ENCODE results near the gene KLHL3.
"Not testable (repeated sequence)": the region's sequence is repeated elsewhere in the genome, so short reads cannot be mapped to it uniquely, and the experiment has no call there.

Gene KLHL3

DNA sequence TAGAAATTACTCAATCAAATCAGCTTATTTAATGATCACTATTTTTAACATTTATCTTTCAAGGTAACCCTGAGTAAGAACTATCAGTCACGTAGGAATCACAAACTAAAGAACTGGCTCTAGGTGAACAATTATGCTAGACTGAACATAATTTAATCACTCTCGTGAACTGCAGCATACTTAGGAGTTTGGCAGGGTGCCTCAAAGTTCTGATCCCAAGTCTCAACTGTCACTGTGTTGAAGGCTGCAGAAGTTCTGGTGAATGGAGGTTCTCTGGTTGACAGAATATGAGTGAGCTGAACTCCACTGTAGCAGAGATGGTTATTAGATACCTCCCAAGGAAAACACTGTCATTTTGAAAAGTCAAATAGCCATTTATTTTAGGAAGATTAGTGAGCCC lies 89.1 kb downstream of the KLHL3 start:
- H3K79me2 ChIP-seq (ENCODE audit: control insufficient read depth, low read length) = no peaks in the 10 kb centered on the region
- H3K4me2 ChIP-seq (ENCODE audit: low read length) = no peak overlapping the region
- TF ChIP-seq EZH2phosphoT487 (IDR thresholded peaks at IDR 0.05; ENCODE audit: borderline replicate concordance, low read length) (no peak), CTCF (IDR thresholded peaks at IDR 0.05; ENCODE audit: low read depth, low read length, poor library complexity, severe bottlenecking) (no peak)
- H3K36me3 ChIP-seq (ENCODE audit: control insufficient read depth, low read length) = no peaks in the 10 kb centered on the region
- no peaks in the 10 kb centered on the region for H3K27me3 ChIP-seq (ENCODE audit: control insufficient read depth, low read length)
- peaks cover 6% of the 10 kb centered on the region; the same call in 1 of the 2 replicates for H3K9me3 ChIP-seq (ENCODE audit: control insufficient read depth, insufficient read depth, low read length)
- no peak overlapping the region for H3K27ac ChIP-seq (ENCODE audit: low read depth, low read length)
- no peak overlapping the region for H3K4me3 ChIP-seq (ENCODE audit: low read length)
- H3F3A ChIP-seq (ENCODE audit: control insufficient read depth, insufficient read depth) = no peaks in the 10 kb centered on the region
- H3K9me2 ChIP-seq (replicated peaks; ENCODE audit: control insufficient read depth, low read length) = no peaks in the 10 kb centered on the region
- H4K20me1 ChIP-seq (ENCODE audit: control insufficient read depth, insufficient read depth, low read depth, low read length) = no peaks in the 10 kb centered on the region
- H3K4me1 ChIP-seq (ENCODE audit: control insufficient read depth, low read length) = no peaks in the 10 kb centered on the region

- not testable (repeated sequence) for H3K9me3 ChIP-seq (ENCODE audit: control insufficient read depth, insufficient read depth, low read length); H3K4me1 ChIP-seq (ENCODE audit: control insufficient read depth, low read length); H3K4me2 ChIP-seq (ENCODE audit: low read length); H3K4me3 ChIP-seq (ENCODE audit: low read length); H3K79me2 ChIP-seq (ENCODE audit: control insufficient read depth, low read length); H3K36me3 ChIP-seq (ENCODE audit: control insufficient read depth, low read length); H3K27ac ChIP-seq (ENCODE audit: low read depth, low read length); H3K27me3 ChIP-seq (ENCODE audit: control insufficient read depth, low read length); H3K9me2 ChIP-seq (replicated peaks; ENCODE audit: control insufficient read depth, low read length); H4K20me1 ChIP-seq (ENCODE audit: control insufficient read depth, insufficient read depth, low read depth, low read length); H3F3A ChIP-seq (ENCODE audit: control insufficient read depth, insufficient read depth)
Observed at GRCh38 chr5:137643081-137643480, 92.8 kb downstream of the KLHL3 start.

DNA sequence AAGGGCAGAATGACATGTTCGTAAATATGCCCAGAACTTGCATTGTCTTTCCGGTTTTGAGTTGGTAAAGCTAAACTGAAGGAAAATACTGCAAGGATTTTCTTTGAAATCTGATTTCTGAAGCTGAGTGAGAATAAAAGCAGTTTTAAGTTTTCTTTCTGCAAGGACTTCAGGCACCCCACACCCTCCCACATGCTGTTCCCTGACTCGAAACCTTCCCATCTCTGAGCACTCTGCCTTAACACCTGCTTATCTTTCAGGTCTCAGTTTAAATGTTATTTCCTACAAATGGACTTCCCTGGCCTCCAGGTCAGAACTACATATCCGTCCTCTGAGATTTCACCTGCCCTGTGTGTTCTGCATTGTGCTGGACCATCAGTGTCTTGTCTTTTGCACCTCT lies 93.8 kb downstream of the KLHL3 start:
- no peaks in the 10 kb centered on the region for H3K9me2 ChIP-seq (replicated peaks; ENCODE audit: control insufficient read depth, low read length)
- TF ChIP-seq EZH2phosphoT487 (IDR thresholded peaks at IDR 0.05; ENCODE audit: borderline replicate concordance, low read length) = no peak
- TF ChIP-seq CTCF (IDR thresholded peaks at IDR 0.05; ENCODE audit: low read depth, low read length, poor library complexity, severe bottlenecking) = no peak
- H3K4me3 ChIP-seq (ENCODE audit: low read length) = no peak overlapping the region

GRCh38 chr5:137641148-137641547 lies 94.7 kb downstream of the KLHL3 start:
- Histone ChIP-seq H3K79me2 (ENCODE audit: control insufficient read depth, low read length) (no peaks in the 10 kb centered on the region), H3K27me3 (ENCODE audit: control insufficient read depth, low read length) (no peaks in the 10 kb centered on the region), H3F3A (ENCODE audit: control insufficient read depth, insufficient read depth) (no peaks in the 10 kb centered on the region), H3K4me1 (ENCODE audit: control insufficient read depth, low read length) (no peaks in the 10 kb centered on the region), H4K20me1 (ENCODE audit: control insufficient read depth, insufficient read depth, low read depth, low read length) (no peaks in the 10 kb centered on the region), H3K9me2 (replicated peaks; ENCODE audit: control insufficient read depth, low read length) (no peaks in the 10 kb centered on the region), H3K4me3 (ENCODE audit: low read length) (no peak overlapping the region), H3K27ac (ENCODE audit: low read depth, low read length) (no peak overlapping the region), H3K9me3 (ENCODE audit: control insufficient read depth, insufficient read depth, low read length) (peaks cover 6% of the 10 kb centered on the region; the same call in 1 of the 2 replicates), H3K36me3 (ENCODE audit: control insufficient read depth, low read length) (no peaks in the 10 kb centered on the region), H3K4me2 (ENCODE audit: low read length) (no peak overlapping the region)
- TF ChIP-seq EZH2phosphoT487 (IDR thresholded peaks at IDR 0.05; ENCODE audit: borderline replicate concordance, low read length) (no peak), CTCF (IDR thresholded peaks at IDR 0.05; ENCODE audit: low read depth, low read length, poor library complexity, severe bottlenecking) (no peak)

More for the DNA sequence above, 93.8 kb downstream of the KLHL3 start:
- H4K20me1 ChIP-seq (ENCODE audit: control insufficient read depth, insufficient read depth, low read depth, low read length) = no peaks in the 10 kb centered on the region
- H3K36me3 ChIP-seq (ENCODE audit: control insufficient read depth, low read length) = no peaks in the 10 kb centered on the region
- no peaks in the 10 kb centered on the region for H3K4me1 ChIP-seq (ENCODE audit: control insufficient read depth, low read length)
- H3K27me3 ChIP-seq (ENCODE audit: control insufficient read depth, low read length) = no peaks in the 10 kb centered on the region
- H3K4me2 ChIP-seq (ENCODE audit: low read length) = no peak overlapping the region
- H3K79me2 ChIP-seq (ENCODE audit: control insufficient read depth, low read length) = no peaks in the 10 kb centered on the region
- H3K27ac ChIP-seq (ENCODE audit: low read depth, low read length) = no peak overlapping the region
- peaks cover 6% of the 10 kb centered on the region; the same call in 1 of the 2 replicates for H3K9me3 ChIP-seq (ENCODE audit: control insufficient read depth, insufficient read depth, low read length)
- no peaks in the 10 kb centered on the region for H3F3A ChIP-seq (ENCODE audit: control insufficient read depth, insufficient read depth)
